KMS-11 (cell line): ENCODE results near the gene HRC.
"Not testable (repeated sequence)": the region's sequence is repeated elsewhere in the genome, so short reads cannot be mapped to it uniquely, and the experiment has no call there.

Experiments used
- H2AFZ ChIP-seq: fragments of 200-600 bp; sonication (generic); 2 replicates; pipeline ENCODE4 v1.6.1; 2016; ENCODE audit warnings: antibody characterized with exemption, mixed run types, low read depth
- H3K27ac ChIP-seq: fragments of 200-600 bp; sonication (generic); 2 replicates; pipeline ENCODE4 v1.6.1; 2016; ENCODE audit warnings: mild to moderate bottlenecking, mixed run types
- H3K27me3 ChIP-seq: fragments of 200-600 bp; sonication (generic); 2 replicates; pipeline ENCODE4 v1.6.1; 2017; ENCODE audit warnings: mild to moderate bottlenecking, low read depth, mixed run types, moderate library complexity; ENCODE audit not compliant: insufficient read depth
- H3K36me3 ChIP-seq: fragments of 200-600 bp; sonication (generic); 2 replicates; pipeline ENCODE4 v1.6.1; 2017; ENCODE audit warnings: mild to moderate bottlenecking, mixed run types; ENCODE audit not compliant: insufficient read depth
- H3K4me1 ChIP-seq: fragments of 200-600 bp; sonication (generic); 2 replicates; pipeline ENCODE4 v1.6.1; 2016; ENCODE audit warnings: mild to moderate bottlenecking, low read depth, mixed run types; ENCODE audit not compliant: poor library complexity, severe bottlenecking
- H3K4me2 ChIP-seq: fragments of 200-600 bp; sonication (generic); 2 replicates; pipeline ENCODE4 v1.7.0; 2016; ENCODE audit warnings: mild to moderate bottlenecking, mixed run types
- H3K4me3 ChIP-seq: fragments of 200-600 bp; sonication (generic); IDR thresholded peaks from 2 replicates; pipeline ENCODE4 v1.6.1; 2017; ENCODE audit warnings: low read depth, low read length, mixed read lengths; ENCODE audit not compliant: insufficient read depth
- H3K79me2 ChIP-seq: fragments of 200-600 bp; sonication (generic); 2 replicates; pipeline ENCODE4 v1.6.1; 2016; ENCODE audit warnings: low read depth, mixed run types; ENCODE audit not compliant: insufficient read depth
- H3K9ac ChIP-seq: fragments of 200-600 bp; sonication (generic); 2 replicates; pipeline ENCODE4 v1.6.1; 2016; ENCODE audit warnings: mild to moderate bottlenecking, mixed run types
- H4K20me1 ChIP-seq: fragments of 200-600 bp; sonication (generic); 2 replicates; pipeline ENCODE4 v1.6.1; 2016; ENCODE audit warnings: mild to moderate bottlenecking, mixed run types; ENCODE audit not compliant: insufficient read depth
- CTCF ChIP-seq: fragments of 200-600 bp; sonication (generic); conservative IDR thresholded peaks from 2 replicates; pipeline ENCODE4 v1.6.1; 2017; ENCODE audit warnings: low read depth, mild to moderate bottlenecking, antibody characterized with exemption, low read length, moderate library complexity, mixed read lengths

Gene HRC

GRCh38 chr19:49148784-49149651, 6.2 kb downstream of the HRC start:
- no peaks in the 10 kb centered on the region for H3K79me2 ChIP-seq
- H3K27ac ChIP-seq, result no peak overlapping the region

GRCh38 chr19:49148044-49148682, 7.0 kb downstream of the HRC start:
- H3K27me3 ChIP-seq, result peaks cover 50% of the 10 kb centered on the region
- H3K4me1 ChIP-seq, result peaks cover 30% of the 10 kb centered on the region
- H2AFZ ChIP-seq, result no peak overlapping the region
- H3K79me2 ChIP-seq, result no peaks in the 10 kb centered on the region
- H3K36me3 ChIP-seq, result no peaks in the 10 kb centered on the region
- TF ChIP-seq CTCF, result no peak
- no peak overlapping the region for H3K27ac ChIP-seq
- no peak overlapping the region for H3K4me3 ChIP-seq
- H3K9ac ChIP-seq, result no peak overlapping the region
- no peaks in the 10 kb centered on the region for H4K20me1 ChIP-seq
- H3K4me2 ChIP-seq, result peak overlapping the region; percentile 100; the same call in 1 of the 2 replicates

More at GRCh38 chr19:49148784-49149651, 6.2 kb downstream of the HRC start:
- Histone ChIP-seq H2AFZ (peak overlapping the region; percentile 58; the same call in 1 of the 2 replicates), H3K9ac (no peak overlapping the region; the same call in 1 of the 2 replicates), H3K27me3 (peaks cover 59% of the 10 kb centered on the region), H3K36me3 (no peaks in the 10 kb centered on the region), H3K4me1 (peaks cover 30% of the 10 kb centered on the region), H3K4me3 (no peak overlapping the region), H4K20me1 (no peaks in the 10 kb centered on the region), H3K4me2 (peak overlapping the region; percentile 100)
- no peak for TF ChIP-seq CTCF

DNA sequence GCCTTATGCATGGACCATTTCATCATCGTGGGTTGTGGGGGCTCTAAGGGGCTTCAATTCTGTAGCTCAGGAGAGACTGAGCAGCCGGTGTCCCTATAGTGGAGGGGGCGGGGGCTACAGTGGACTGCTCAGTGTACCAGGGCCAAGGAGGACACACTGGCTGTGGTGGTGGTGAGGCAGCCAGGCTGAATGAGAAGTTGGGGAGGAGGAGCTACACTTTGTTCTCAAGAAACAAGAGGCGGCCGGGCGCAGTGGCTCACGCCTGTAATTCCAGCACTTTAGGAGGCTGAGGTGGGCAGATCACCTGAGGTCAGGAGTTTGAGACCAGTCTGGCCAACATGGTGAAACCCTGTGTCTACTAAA, 8.8 kb downstream of the HRC start:
- not testable (repeated sequence) for H3K9ac ChIP-seq, H4K20me1 ChIP-seq, H3K4me2 ChIP-seq, H3K27ac ChIP-seq, H3K79me2 ChIP-seq, H2AFZ ChIP-seq, H3K4me3 ChIP-seq, H3K36me3 ChIP-seq
- Histone ChIP-seq H3K27me3 (peaks cover 34% of the 10 kb centered on the region), H3K4me1 (peaks cover 24% of the 10 kb centered on the region)

- Histone ChIP-seq H3K36me3 (no peaks in the 10 kb centered on the region), H3K9ac (no peak overlapping the region), H3K27ac (no peak overlapping the region), H3K4me3 (no peak overlapping the region), H3K4me1 (peaks cover 18% of the 10 kb centered on the region), H3K4me2 (peak overlapping the region; percentile 42; the same call in 1 of the 2 replicates), H2AFZ (peak overlapping the region; percentile 78), H3K79me2 (no peaks in the 10 kb centered on the region), H4K20me1 (no peaks in the 10 kb centered on the region), H3K27me3 (peaks cover 28% of the 10 kb centered on the region; the same call in 1 of the 2 replicates)
- TF ChIP-seq CTCF, result peak; percentile 96
These were observed 9.4 kb downstream of the HRC start for GRCh38 chr19:49145573-49146407.
